HepG2 (cell line): ENCODE results near the gene EGR2. TPM values are rescaled to one million over a fixed set of nuclear protein-coding genes. Genes with fewer than 3 reads are reported as not detected.

Experiments used
- ATF5 ChIP-seq: sonication (generic); formaldehyde crosslinking; IDR thresholded peaks from 2 replicates; pipeline ENCODE4 v1.4.0; 2020; ENCODE audit warnings: mild to moderate bottlenecking, low read depth, missing genetic modification reagents
- CTCF ChIP-seq: sonication (generic); formaldehyde crosslinking; IDR thresholded peaks from 2 replicates; pipeline ENCODE4 v1.5.0; 2020; ENCODE audit warnings: mild to moderate bottlenecking, missing genetic modification reagents, moderate library complexity
- GLI4 ChIP-seq: sonication (generic); formaldehyde crosslinking; IDR thresholded peaks from 2 replicates; pipeline ENCODE4 v1.5.1; 2020; ENCODE audit warnings: missing genetic modification reagents, mild to moderate bottlenecking, moderate library complexity, borderline replicate concordance
- HOMEZ ChIP-seq: IDR thresholded peaks from 2 replicates; pipeline ENCODE4 v1.6.1; 2016; ENCODE audit warnings: low read depth
- KDM2A ChIP-seq: sonication (generic); formaldehyde crosslinking; IDR thresholded peaks from 2 replicates; pipeline ENCODE4 v1.4.0; 2020; ENCODE audit warnings: low read depth, missing genetic modification reagents, borderline replicate concordance
- MTF1 ChIP-seq: sonication (generic); formaldehyde crosslinking; IDR thresholded peaks from 2 replicates; pipeline ENCODE4 v1.5.0; 2020; ENCODE audit warnings: missing genetic modification reagents
- MXD1 ChIP-seq: sonication (generic); formaldehyde crosslinking; IDR thresholded peaks from 2 replicates; pipeline ENCODE4 v1.4.0; 2020; ENCODE audit warnings: mild to moderate bottlenecking, missing genetic modification reagents
- MXD4 ChIP-seq: IDR thresholded peaks from 2 replicates; pipeline ENCODE4 v1.6.1; 2016; ENCODE audit warnings: mild to moderate bottlenecking, missing biosample characterization, missing genetic modification reagents
- NR2F6 ChIP-seq, 2 experiments: IDR thresholded peaks; 2 replicates each; pipeline ENCODE4 v1.6.1; 2016; ENCODE audit warnings: antibody characterized with exemption in 1 of 2, mild to moderate bottlenecking in 1 of 2
- NR3C1 ChIP-seq: sonication (generic); formaldehyde crosslinking; IDR thresholded peaks from 2 replicates; pipeline ENCODE4 v1.4.0; 2020; ENCODE audit warnings: missing genetic modification reagents
- PREB ChIP-seq: sonication (generic); formaldehyde crosslinking; IDR thresholded peaks from 2 replicates; pipeline ENCODE4 v1.4.0; 2020; ENCODE audit warnings: missing genetic modification reagents
- RBFOX2 ChIP-seq: fragments of 200-400 bp; formaldehyde crosslinking; IDR thresholded peaks from 2 replicates; pipeline ENCODE4 v1.6.1; 2017; ENCODE audit warnings: low read depth, mild to moderate bottlenecking, low read length
- SATB2 ChIP-seq: sonication (generic); formaldehyde crosslinking; IDR thresholded peaks from 2 replicates; pipeline ENCODE4 v1.5.0; 2020; ENCODE audit warnings: missing genetic modification reagents
- SOX13 ChIP-seq, 3 experiments: fragments of 450-650 bp in 1 of 3; sonication (generic) in 1 of 3; formaldehyde crosslinking in 1 of 3; IDR thresholded peaks in 2 of 3; conservative IDR thresholded peaks in 1 of 3; 2 replicates each; pipeline versions ENCODE4 v1.5.0 to v1.6.1; 2016 to 2020; ENCODE audit warnings: antibody characterized with exemption in 1 of 3, mild to moderate bottlenecking in 1 of 3, missing compliant biosample characterization in 1 of 3, missing genetic modification reagents in 1 of 3, moderate library complexity in 1 of 3
- STAG1 ChIP-seq: sonication (generic); formaldehyde crosslinking; IDR thresholded peaks from 2 replicates; pipeline ENCODE4 v1.4.0; 2020; ENCODE audit warnings: missing genetic modification reagents
- TERF1 ChIP-seq: sonication (generic); formaldehyde crosslinking; IDR thresholded peaks from 2 replicates; pipeline ENCODE4 v1.8.0; 2022; ENCODE audit warnings: mild to moderate bottlenecking, missing genetic modification reagents, moderate library complexity
- ZBTB42 ChIP-seq: sonication (generic); formaldehyde crosslinking; IDR thresholded peaks from 2 replicates; pipeline ENCODE4 v1.5.0; 2020; ENCODE audit warnings: mild to moderate bottlenecking, missing genetic modification reagents
- ZNF101 ChIP-seq: sonication (generic); formaldehyde crosslinking; IDR thresholded peaks from 2 replicates; pipeline ENCODE4 v1.4.0; 2020; ENCODE audit warnings: mild to moderate bottlenecking, low read depth, missing genetic modification reagents, borderline replicate concordance
- ZNF225 ChIP-seq: sonication (generic); formaldehyde crosslinking; IDR thresholded peaks from 2 replicates; pipeline ENCODE4 v1.4.0; 2020; ENCODE audit warnings: mild to moderate bottlenecking, missing genetic modification reagents
- ZNF264 ChIP-seq: sonication (generic); formaldehyde crosslinking; IDR thresholded peaks from 2 replicates; pipeline ENCODE4 v1.4.0; 2020; ENCODE audit warnings: missing genetic modification reagents
- ZNF354B ChIP-seq: sonication (generic); formaldehyde crosslinking; IDR thresholded peaks from 2 replicates; pipeline ENCODE4 v1.8.0; 2022; ENCODE audit warnings: mild to moderate bottlenecking, missing genetic modification reagents
- ZNF703 ChIP-seq: sonication (generic); formaldehyde crosslinking; IDR thresholded peaks from 2 replicates; pipeline ENCODE4 v1.5.1; 2020; ENCODE audit warnings: missing genetic modification reagents, mild to moderate bottlenecking, moderate library complexity, borderline replicate concordance
- polyA plus RNA-seq, 8 experiments: library from polyadenylated mRNA; depleted of rRNA in 3 of 8; stranded (reverse) in 7 of 8; unstranded in 1 of 8; fragments of >200 nt; fragmentation: Illumina TruSeq in 4 of 8; extraction: Trizol in 4 of 8; gene quantifications; 2 replicates each; pipeline versions ENCODE4 v1.2.1 to v1.2.3, GENCODE V29; 2011 to 2016; ENCODE audit warnings: low read depth in 4 of 8, missing spikeins in 1 of 8, mixed read lengths in 1 of 8; ENCODE audit not compliant: insufficient read depth in 1 of 8
- total RNA-seq, 5 experiments: library from RNA; depleted of rRNA; stranded (reverse); fragments of >200 nt; fragmentation: Illumina TruSeq; extraction: Trizol; gene quantifications; 2 replicates each; pipeline ENCODE4 v1.2.3, GENCODE V29; 2016; ENCODE audit warnings: low read depth in 1 of 5

EGR2 gene
- total and polyA plus RNA-seq, 2 of the 13 experiments (the other 11 are each of a cell fraction or from before 2014, with no cell fraction given) = 0.11 to 0.15 TPM

GRCh38 chr10:62805231-62806099 is 10.7 kb downstream of the EGR2 start (continued):
- no peak for TF ChIP-seq ATF5 (CRISPR knock-in tag)
- TF ChIP-seq ZNF703 = no peak; the same call in 1 of the 2 replicates
- TF ChIP-seq PREB = no peak
- peak; percentile 8; the same call in 1 of the 2 replicates for TF ChIP-seq CTCF (CRISPR knock-in tag)
- TF ChIP-seq KDM2A (CRISPR knock-in tag) = peak; percentile 45; the same call in 1 of the 2 replicates
- peak; percentile 85 for TF ChIP-seq TERF1 (CRISPR knock-in tag)
- TF ChIP-seq MXD1 (CRISPR knock-in tag) = no peak; the same call in 1 of the 2 replicates
- TF ChIP-seq MTF1 = peak; percentile 51; the same call in 1 of the 2 replicates
- TF ChIP-seq GLI4 (CRISPR knock-in tag) = no peak
- TF ChIP-seq ZNF354B (CRISPR knock-in tag) = no peak
- TF ChIP-seq MXD4 (CRISPR knock-in tag) = no peak
- TF ChIP-seq RBFOX2 = peak; percentile 74
- no peak for TF ChIP-seq ZBTB42
- TF ChIP-seq SOX13 (IDR thresholded peaks at IDR 0.05) = no peak
- TF ChIP-seq SOX13 (CRISPR knock-in tag; conservative IDR thresholded peaks at IDR 0.05 in 1 of 2, IDR thresholded peaks at IDR 0.05 in 1 of 2) = no peak
- no peak for TF ChIP-seq NR2F6 (IDR thresholded peaks at IDR 0.05)
- no peak for TF ChIP-seq NR2F6 (CRISPR knock-in tag; IDR thresholded peaks at IDR 0.05)
- no peak for TF ChIP-seq HOMEZ
- 0 out of 2 replicates have a peak, but pooled peaks have one; percentile 18 for TF ChIP-seq ZNF225
- no peak for TF ChIP-seq STAG1 (CRISPR knock-in tag)
- TF ChIP-seq SATB2 (CRISPR knock-in tag) = 0 out of 2 replicates have a peak, but pooled peaks have one; percentile 57
- TF ChIP-seq ZNF264 (CRISPR knock-in tag) = peak; percentile 68
- TF ChIP-seq ZNF101 = no peak
- no peak for TF ChIP-seq NR3C1 (CRISPR knock-in tag)
